HG02852 (cell line): ENCODE results near the gene C1orf74.

Experiments used
- ATAC-seq: cut with Tn5 transposase; IDR thresholded peaks from one replicate; pipeline ENCODE4 v1.9.1; 2021; ENCODE audit warnings: mild to moderate bottlenecking, moderate library complexity; ENCODE audit not compliant: unreplicated experiment

Gene C1orf74

DNA sequence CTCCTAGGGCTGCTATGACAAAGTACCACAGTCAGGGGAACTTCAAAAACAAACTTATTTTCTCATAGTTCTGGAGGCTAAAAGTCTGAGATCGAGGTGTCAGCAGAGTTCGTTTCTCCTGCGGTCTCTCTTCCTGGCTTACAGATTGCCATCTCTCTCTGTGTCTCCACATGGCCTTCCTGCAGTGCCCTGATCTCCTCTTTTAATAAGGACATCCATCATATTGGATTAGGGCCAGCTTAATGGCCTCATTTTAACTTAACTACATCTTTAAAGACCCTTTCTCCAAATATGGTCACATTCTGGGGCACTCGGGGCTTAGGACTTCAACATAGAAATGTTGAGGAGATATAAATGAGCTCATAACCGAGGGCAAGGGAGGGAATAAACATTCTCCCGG lies 12.2 kb downstream of the C1orf74 start:
- no peak for ATAC-seq

DNA sequence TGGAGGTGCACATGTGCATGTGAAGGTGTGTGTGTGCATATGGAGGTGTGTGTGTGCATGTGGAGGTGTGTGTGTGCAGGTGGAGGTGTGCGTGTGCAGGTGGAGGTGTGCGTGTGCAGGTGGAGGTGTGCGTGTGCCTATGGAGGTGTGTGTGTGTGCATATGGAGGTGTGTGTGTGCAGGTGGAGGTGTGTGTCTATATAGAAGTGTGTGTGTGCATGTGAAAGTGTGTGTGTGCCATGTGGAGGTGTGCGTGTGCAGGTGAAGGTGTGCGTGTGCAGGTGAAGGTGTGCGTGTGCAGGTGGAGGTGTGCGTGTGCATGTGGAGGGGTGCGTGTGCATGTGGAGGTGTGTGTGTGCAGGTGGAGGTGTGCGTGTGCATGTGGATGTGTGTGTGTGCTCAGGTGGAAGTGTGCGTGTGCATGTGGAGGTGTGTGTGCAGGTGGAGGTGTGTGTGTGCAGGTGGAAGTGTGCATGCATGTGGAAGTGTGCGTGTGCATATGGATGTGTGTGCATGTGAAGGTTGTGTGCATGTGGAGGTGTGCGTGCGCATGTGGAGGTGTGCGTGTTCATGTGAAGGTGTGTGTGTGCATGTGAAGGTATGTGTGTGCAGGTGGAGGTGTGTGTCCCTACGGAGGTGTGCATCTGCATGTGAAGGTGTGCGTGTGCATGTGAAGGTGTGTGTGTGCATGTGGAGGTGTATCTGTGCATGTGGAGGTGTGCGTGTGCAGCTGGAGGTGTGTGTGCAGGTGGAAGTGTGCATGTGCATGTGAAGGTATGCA lies 13.5 kb downstream of the C1orf74 start:
- no peak for ATAC-seq

DNA sequence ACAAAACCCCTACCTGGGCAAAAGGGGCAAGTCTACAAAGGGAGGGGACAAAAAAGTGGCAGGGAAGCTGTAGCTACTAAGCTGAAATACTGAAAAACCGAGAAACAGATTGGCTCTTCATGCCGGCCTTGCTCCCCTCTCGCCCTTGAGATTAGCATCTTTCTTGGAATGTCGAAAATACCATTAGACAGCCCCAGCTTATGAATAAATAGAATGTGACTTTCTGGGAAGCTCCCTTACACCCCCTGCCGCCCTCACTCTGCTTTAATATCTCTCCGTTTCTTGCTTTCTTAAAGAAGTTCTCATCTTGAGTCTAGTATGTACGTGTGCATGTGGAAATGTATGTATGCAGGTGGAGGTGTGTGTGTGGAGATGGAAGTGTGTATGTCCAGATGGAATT lies 14.4 kb downstream of the C1orf74 start:
- no peak for ATAC-seq

DNA sequence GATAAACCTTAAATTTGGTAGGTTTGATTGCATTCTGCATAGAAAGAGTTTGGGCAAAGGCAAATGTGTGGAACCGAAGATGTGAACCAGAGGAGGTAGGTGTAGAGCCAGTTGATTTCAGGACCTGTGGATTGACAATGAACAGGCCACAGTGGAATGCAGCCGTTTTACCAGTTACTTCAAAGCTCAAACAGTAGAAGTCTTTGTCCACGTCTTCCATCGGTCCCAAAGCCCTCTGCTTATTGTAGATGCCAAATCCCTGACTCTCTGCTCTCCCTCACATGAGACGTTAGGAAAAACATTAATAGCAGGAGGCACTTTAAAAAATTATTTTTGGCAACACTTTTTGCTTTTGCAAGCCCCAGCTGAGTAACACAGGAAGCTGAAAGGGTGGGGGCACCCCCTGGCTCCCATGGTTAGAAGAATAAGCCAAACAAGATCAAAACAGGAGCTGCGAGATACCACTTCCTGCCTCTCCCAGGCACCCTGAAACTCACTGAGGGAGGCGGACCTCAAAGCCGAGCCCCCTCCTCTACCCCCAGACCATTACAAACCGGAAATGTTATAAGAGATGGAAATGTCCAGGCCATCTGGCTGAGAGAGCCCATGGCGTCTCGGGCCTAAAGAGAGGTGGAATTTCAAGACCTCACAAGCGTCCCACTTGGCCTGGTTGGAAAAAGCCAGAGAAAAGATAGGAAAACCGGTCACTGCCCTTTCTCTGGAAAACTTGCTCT lies 15.0 kb downstream of the C1orf74 start:
- peak; percentile 67 for ATAC-seq

DNA sequence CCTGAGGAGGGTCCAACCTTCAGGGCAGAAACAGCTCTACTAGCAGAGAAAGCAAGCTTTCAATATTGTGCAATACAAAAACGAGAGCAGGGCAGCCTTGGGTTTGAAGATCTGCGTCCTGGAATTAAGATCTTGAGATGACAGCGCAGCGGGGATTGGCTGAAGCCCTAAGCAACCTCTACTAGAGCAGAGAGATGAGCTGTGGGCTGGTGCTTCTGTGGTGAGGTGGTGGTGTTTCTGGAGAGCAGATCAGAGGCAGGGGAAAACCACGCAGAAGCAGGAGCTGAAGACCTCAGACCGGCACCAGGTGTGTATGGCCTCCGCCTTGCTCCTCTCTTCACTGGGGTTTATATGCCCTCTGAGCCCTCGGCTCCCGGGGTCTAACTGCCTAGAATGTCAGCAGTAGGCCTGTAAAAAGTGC lies 16.0 kb downstream of the C1orf74 start:
- peak; percentile 88 for ATAC-seq

DNA sequence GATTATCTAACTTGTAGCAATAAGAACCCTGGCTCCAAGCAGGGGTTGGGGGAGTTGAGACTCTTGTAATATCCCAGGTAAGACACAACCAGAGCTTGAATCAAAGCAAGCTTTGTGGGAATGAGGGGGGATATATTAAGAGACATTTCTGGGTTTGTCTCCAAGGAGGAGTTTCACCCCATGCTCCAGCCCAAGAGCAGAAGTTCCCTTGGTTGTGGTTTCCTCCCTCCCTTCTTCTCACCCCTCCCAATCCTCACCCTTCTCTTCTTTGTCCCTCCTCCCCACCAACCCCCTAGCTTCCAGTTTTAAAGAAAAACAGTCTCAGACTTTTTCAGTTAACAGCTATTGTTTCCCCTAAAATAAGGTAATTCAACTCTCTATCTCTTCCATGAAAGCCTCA lies 16.7 kb downstream of the C1orf74 start:
- no peak for ATAC-seq

DNA sequence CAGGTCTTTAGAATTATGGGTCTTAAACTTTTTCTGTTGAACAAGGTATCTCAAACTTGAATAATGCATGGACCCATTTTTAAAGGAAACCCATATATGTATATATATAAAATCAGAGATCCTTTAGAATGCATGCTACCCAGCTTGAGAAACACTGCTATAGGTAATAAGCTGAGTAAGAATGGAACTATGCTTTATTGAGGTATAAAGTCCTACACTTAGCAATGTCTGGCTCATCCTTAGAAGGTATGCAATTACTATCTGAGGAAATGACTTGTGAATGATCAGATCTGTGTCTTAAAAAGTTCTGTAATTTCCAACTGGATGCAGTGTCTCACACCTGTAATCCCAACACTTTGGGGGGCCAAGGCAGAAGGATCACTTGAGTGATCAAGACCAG lies 17.3 kb downstream of the C1orf74 start:
- ATAC-seq: no peak

DNA sequence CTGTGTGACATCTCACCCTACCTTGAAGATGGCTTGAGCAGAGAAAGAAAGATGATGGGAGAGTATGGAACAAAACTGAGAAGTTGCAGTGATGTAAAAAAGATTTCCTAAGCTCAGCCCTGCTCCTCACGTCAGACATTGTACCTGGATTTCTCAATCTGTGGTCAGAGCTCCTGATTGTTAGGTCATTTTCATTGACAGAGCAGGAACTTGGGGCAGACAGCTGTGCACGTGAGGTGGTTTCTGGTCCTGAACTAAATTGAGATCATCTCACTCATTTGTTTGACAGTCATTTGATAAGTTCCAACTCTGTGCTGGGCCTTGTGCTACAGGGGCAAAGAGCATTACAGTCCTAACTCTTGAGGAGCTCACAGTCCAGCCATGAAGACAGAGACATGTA lies 18.3 kb downstream of the C1orf74 start:
- ATAC-seq: no peak

DNA sequence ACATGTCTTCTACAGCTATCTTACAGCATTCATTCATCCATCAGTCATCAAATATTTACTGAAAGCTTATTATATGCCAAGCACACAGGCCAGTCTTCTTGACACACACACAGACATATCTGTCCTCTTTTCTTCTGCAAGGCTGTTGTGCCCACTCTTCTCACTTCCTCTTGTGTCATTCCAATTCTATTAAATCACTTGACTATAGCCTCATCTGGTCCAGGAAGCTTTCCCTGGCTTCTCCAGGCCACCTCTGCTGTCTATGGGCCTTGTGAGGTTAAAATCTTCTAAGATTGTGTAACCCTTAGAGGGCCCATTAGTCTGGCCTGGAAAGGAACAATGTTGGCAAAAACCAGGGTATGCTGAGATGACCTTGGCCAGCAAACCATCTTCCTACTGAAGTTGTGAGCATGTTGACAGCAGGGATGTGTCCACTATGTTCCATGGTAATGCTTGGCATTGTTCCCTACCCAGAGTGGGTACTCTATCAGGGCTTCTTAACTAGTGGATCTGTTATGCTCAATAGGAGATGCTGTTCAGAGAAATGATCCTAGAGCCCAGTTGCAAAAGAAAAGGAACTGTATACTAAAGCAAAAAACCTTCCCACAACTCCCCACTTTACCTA lies 23.2 kb downstream of the C1orf74 start:
- no peak for ATAC-seq

DNA sequence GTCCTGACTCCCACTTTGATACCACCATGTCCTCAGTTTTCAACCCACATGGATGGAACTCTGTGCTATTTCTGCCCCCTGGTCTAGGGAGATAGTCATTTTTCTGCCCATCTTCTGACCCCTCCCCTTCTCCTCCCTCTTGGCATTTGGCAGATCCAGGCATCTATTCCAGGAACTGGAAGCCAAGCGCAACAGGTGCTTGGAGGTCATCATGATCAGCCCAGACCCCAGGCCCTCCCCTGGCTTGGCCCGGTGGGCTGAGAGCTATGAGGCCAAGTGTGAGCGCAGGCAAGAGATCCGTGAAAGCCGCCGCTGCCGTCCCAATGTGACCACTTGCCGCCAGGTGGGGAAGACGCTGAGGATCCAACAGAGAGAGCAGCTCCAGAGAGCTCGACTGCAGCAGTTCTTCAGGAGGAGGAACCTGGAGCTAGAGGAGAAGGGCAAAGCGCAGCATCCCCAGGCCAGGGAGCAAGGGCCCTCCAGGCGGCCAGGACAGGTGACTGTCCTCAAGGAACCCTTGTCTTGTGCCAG lies 24.5 kb downstream of the C1orf74 start:
- ATAC-seq: no peak

DNA sequence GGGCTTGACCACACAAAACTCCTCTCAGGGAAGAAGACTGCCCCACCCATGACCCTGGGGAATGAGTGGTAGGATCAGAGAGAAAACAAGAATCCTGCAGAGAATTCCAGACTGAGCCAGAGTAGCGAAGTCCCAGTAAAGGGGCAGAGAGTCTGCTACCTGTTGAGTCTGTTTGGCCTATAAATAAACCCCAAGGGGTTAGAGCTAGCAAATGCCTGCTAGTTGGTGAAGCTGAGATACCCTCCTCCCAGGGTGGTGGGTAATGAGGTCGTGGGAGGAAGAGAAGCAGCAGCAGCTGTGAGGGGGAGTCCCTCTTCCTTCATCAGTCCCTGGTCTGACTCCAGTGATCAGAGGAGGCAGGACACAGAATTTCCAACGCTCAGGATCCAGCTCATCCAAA lies 26.0 kb downstream of the C1orf74 start:
- no peak for ATAC-seq

DNA sequence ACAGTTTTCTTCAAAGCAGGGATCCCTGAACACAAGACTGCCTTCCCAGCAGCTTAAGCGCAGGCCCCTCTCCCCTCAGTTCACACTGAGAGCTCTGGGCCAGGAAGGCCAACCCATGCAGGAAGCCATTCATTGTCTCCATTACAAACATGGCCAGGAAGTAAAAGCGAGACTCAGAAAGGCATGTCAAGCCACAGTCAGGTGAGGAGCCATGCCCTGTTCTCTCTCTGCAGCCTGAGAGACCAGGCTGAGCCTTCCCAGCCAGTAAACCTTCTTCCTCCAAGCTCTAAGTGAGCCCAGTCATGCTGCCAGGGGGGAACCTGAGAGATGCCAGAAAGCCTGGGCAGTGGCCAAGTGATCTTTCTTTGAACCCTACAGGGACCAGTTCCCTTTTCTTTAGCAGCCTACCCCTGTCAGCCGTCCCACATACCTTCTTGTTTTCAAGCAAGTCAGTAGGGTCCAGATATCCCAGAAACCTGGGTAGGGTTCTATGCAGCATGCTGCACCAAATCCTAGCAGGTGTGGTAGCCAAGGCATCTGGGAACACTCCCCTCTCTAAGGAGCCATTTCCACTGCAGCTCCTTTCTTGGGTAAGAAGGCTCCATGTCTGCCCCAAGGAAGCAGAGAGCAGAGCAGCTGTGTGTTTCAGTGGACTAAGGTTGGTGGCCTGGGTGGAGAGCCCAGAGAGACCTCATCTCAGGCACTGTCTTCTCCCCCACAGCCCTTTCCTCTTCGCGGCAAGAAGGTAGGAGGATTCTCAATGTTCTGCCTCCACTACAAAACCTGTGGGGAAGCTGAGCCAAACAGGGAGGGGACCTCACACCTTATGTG lies 27.5 kb downstream of the C1orf74 start:
- ATAC-seq: peak; percentile 24

DNA sequence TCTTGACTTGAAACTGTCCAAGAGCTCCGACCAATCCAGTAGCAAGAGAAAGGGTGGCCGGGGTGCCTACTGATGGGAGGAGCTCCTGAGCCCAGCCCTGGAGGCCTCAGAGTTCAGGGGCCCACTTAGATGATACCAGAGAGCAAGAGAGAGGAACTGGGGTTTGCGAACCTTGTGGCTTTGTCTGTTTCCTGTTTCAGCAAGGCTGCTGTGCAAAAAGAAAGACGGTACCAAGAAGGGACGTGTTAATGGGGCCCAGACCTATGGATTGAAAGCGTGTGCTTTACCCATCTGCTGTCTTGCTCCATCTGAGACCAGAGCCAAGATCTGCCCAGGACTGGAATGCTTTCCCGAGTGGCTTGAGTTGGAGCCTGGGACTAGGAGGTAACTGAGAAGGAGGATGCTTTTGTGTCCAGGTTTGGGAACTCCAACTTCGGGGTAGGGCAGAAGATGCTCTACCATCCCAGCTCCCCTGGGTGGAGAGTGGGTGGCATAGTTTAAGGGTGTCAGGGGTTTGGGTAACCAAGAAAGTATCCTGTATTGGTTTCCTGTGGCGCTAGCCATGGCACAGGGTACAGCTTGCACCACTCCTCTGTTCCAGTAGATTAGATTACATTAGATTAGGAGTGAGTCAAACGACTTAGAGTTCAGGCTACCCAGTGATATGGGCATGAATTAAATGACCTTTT lies 28.3 kb downstream of the C1orf74 start, which contains the start of gene TRAF3IP3:
Gene TRAF3IP3, plus strand, starts transcription at position 128 of the 689 bp plus-strand sequence. CDS start 3,987 bp downstream, outside the sequence.
- peak; percentile 67 for ATAC-seq

DNA sequence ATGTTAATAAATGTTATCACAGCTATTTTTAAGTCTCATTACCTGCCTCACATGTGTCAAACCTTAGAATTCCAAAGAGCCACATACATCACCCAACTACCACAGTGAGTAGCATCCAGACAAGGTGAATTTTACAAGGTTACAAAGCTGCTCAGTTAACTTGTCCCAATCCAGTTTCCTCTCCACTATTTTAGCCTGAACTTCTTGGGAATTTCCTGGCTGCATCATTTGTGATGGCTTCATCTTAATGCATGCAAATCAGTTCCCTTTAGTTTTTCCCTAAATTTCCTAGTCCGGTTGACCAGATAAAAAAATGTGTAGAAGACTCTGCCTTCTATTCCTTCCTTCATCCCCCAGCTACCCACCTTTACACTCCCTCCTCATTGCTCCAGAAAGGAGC lies 29.1 kb downstream of the C1orf74 start:
- ATAC-seq: no peak

DNA sequence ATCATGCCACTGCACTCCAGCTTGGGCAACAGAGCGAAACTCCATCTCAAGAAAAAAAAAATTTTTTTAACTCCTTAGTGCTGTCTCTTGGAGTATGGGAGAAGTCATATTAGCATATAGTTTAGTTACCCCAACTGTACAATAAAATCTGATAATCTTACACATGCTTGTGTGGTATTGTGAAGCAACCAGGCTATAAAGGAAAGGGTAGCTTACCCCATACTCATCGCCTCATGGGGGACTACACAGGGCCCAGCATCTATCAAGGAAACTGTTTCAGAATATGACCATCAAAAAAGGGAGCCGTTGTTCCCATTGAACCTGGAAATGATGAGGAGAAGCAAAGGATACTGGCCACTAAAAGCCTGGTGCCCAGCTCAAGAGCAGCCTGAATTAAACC lies 31.5 kb downstream of the C1orf74 start:
- ATAC-seq: no peak

DNA sequence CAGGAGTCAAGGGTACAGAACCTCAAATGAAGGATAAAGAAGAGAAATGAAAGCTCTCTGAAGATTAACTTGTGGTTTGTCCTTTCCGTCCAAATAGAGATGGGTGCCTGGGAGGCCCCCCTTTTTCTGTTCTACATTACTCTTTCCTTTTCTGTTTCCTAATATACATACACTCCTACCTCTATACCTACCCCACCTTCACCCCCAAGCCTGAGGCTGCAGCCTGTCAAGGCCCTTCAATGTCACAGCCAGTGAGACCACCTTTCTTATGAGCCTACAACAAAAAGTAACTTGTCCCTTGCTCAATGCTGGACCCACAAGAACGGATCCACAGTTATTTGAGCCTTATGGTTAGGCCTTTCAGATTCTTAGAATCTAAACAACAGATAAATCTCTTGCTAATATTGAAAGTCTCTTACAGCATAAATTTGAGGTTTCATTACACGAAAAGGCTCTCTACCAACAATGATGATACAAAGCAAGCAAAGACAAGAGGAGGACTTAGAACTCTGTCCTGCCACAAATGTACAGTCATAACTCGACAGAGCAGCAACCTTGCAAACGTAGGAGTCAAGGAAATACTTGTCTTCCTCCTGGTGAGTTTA lies 32.6 kb downstream of the C1orf74 start:
- peak; percentile 51 for ATAC-seq

DNA sequence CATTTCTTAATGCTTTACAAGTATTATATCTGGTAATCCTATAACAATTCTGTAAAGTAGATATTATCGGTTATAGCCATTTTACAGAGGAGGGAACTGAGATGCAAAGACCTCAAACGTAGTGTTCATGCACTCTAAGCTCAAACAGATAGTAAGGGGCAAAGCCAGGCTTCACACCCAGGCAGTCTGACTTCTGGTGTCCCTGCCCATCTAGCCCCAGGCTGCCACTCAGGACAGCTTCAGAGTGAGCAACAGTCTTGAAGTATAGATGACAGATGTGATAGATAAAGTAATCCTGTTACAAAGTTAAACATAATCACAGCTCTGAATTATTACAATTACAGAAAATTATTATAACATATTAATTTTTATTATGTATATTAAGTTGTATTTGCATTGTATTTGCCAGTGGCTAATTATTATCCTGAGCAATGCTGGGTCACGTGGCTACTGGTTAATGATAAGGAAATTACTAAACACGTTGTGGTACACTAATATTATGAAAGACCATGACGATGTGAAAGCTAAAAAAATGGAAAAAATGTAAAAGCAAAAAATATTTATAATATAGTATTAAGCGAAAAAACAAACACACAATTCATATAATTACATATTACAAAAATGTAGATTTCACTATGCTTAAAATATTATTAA lies 34.6 kb downstream of the C1orf74 start:
- no peak for ATAC-seq

DNA sequence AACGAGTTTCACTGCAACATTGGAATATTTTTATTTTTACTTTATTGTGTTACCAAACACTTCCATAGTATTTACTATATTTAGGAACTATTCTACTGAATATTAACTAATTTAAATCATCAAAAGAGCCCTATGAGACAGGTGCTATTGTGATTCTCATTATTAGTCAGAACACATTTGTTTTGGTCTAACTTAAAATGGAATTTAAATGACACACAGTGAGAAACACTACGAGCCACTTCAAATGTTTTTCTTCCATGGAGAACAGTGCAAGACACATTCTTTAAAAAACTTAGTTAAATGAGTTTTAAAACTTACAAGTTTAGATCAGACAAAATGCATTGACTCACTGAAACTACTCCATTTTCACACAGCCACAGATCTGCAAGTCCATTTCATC lies 35.2 kb downstream of the C1orf74 start:
- no peak for ATAC-seq

DNA sequence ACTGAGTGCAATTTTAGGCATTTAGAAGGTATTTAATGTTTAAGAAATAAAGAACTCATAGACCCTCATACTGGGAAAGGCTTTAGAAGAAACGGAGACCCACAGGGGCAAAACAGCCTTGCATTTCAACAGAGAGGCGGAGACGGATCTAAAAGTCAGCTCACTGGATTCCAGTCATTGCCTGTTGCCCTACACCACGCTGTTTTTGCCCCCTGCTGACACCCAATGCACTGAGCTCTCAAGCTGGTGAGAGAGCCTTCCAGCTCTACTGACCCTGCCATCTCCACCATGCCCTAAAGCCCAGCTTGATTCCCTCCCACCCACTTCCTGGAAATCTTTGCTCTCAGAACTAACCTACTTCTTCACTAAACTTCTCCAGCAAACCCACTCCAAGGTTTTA lies 35.7 kb downstream of the C1orf74 start:
- ATAC-seq: no peak
